ENCODE results near the gene PRKCE. TPM values are rescaled to one million over a fixed set of nuclear protein-coding genes. Genes with fewer than 3 reads are reported as not detected.

The PRKCE gene
- total RNA-seq, 1 donor from 2014 or later, result 12.0 TPM

GRCh38 chr2:45776160-45776955 lies 124.9 kb downstream of the PRKCE start:
- Mint-ChIP-seq H3K9me3 (ENCODE audit: low read depth) (no peaks in the 10 kb centered on the region), H3K27ac (ENCODE audit: unreplicated experiment) (no peak overlapping the region), H3K27me3 (ENCODE audit: low read depth) (no peaks in the 10 kb centered on the region), H3K4me3 (ENCODE audit: unreplicated experiment) (no peak overlapping the region), H3K36me3 (ENCODE audit: low read depth) (no peaks in the 10 kb centered on the region), H3K4me1 (ENCODE audit: low read depth) (peaks cover 4% of the 10 kb centered on the region)
- no peak for DNase-seq (ENCODE audit: low spot score)
- TF ChIP-seq CTCF (IDR thresholded peaks at IDR 0.05), result no peak

- Mint-ChIP-seq H3K27ac (ENCODE audit: unreplicated experiment) (no peak overlapping the region), H3K27me3 (ENCODE audit: low read depth) (no peaks in the 10 kb centered on the region), H3K9me3 (ENCODE audit: low read depth) (no peaks in the 10 kb centered on the region), H3K4me1 (ENCODE audit: low read depth) (peaks cover 4% of the 10 kb centered on the region), H3K36me3 (ENCODE audit: low read depth) (no peaks in the 10 kb centered on the region), H3K4me3 (ENCODE audit: unreplicated experiment) (no peak overlapping the region)
- no peak for TF ChIP-seq CTCF (IDR thresholded peaks at IDR 0.05)
- DNase-seq (ENCODE audit: low spot score), result no peak
Observed at GRCh38 chr2:45777996-45778719, 126.7 kb downstream of the PRKCE start.

GRCh38 chr2:45778720-45779171 lies 127.3 kb downstream of the PRKCE start:
- peak; percentile 79 for TF ChIP-seq CTCF (IDR thresholded peaks at IDR 0.05)
- Mint-ChIP-seq H3K4me3 (ENCODE audit: unreplicated experiment) (no peak overlapping the region), H3K9me3 (ENCODE audit: low read depth) (no peaks in the 10 kb centered on the region), H3K36me3 (ENCODE audit: low read depth) (no peaks in the 10 kb centered on the region), H3K4me1 (ENCODE audit: low read depth) (peaks cover 4% of the 10 kb centered on the region), H3K27me3 (ENCODE audit: low read depth) (no peaks in the 10 kb centered on the region), H3K27ac (ENCODE audit: unreplicated experiment) (no peak overlapping the region)
- no peak for DNase-seq (ENCODE audit: low spot score)

- Mint-ChIP-seq H3K27me3 (ENCODE audit: low read depth) (no peaks in the 10 kb centered on the region), H3K9me3 (ENCODE audit: low read depth) (no peaks in the 10 kb centered on the region), H3K27ac (ENCODE audit: unreplicated experiment) (no peak overlapping the region), H3K36me3 (ENCODE audit: low read depth) (no peaks in the 10 kb centered on the region), H3K4me1 (ENCODE audit: low read depth) (peaks cover 2% of the 10 kb centered on the region), H3K4me3 (ENCODE audit: unreplicated experiment) (no peak overlapping the region)
- TF ChIP-seq CTCF (IDR thresholded peaks at IDR 0.05), result no peak
- DNase-seq (ENCODE audit: low spot score), result no peak
Observed at GRCh38 chr2:45780541-45781463, 129.3 kb downstream of the PRKCE start.

- Mint-ChIP-seq H3K27me3 (ENCODE audit: low read depth) (no peaks in the 10 kb centered on the region), H3K9me3 (ENCODE audit: low read depth) (no peaks in the 10 kb centered on the region), H3K27ac (ENCODE audit: unreplicated experiment) (no peak overlapping the region), H3K36me3 (ENCODE audit: low read depth) (no peaks in the 10 kb centered on the region), H3K4me3 (ENCODE audit: unreplicated experiment) (no peak overlapping the region), H3K4me1 (ENCODE audit: low read depth) (no peaks in the 10 kb centered on the region)
- DNase-seq (ENCODE audit: low spot score), result no peak
- no peak for TF ChIP-seq CTCF (IDR thresholded peaks at IDR 0.05)
Observed at GRCh38 chr2:45781464-45781811, 130.0 kb downstream of the PRKCE start.
